SK-N-SH (cell line): Measurements from ENCODE around the gene FAM118A. TPM values are rescaled to one million over a fixed set of nuclear protein-coding genes. Genes with fewer than 3 reads are reported as not detected.

Experiments used
- CTCF ChIA-PET: fragments of 300-600, 350-600 bp; formaldehyde crosslinking; extraction: SDS; loops from one replicate; lab custom pipeline; 2021; lab: Yijun Ruan, JAX
- POLR2A ChIA-PET: fragments of 350-600 bp; sonication (Branson Sonifier 250); formaldehyde crosslinking; extraction: SDS; loops from one replicate; lab custom pipeline; 2020; ENCODE audit warnings: antibody characterized with exemption, inconsistent platforms; lab: Yijun Ruan, JAX
- DNase-seq: peaks from one replicate; pipeline ENCODE4 v3.0.0; 2012
- H2AFZ ChIP-seq: fragments of 200-600 bp; sonication (generic); 2 replicates; pipeline ENCODE4 v1.8.1; 2016; ENCODE audit warnings: antibody characterized with exemption, mild to moderate bottlenecking, low read depth
- H3F3A ChIP-seq: fragments of 200-600 bp; sonication (generic); replicated peaks from 2 replicates; pipeline ENCODE3; 2016; ENCODE audit warnings: antibody characterized with exemption, mild to moderate bottlenecking; ENCODE audit not compliant: insufficient read depth
- H3K27ac ChIP-seq, 2 experiments: fragments of 200-500 bp in 1 of 2; fragments of 200-600 bp in 1 of 2; sonication (Bioruptor generic) in 1 of 2; sonication (generic), shearing (Covaris generic) in 1 of 2; 2 replicates each; pipeline versions ENCODE4 v1.5.1 to v1.6.1; 2014 to 2016; ENCODE audit warnings: low read depth in 2 of 2, inconsistent platforms in 1 of 2, low read length in 1 of 2, mild to moderate bottlenecking in 1 of 2, mixed read lengths in 1 of 2
- H3K27me3 ChIP-seq: fragments of 200-600 bp; sonication (generic), shearing (Covaris generic); 2 replicates; pipeline ENCODE4 v1.6.1; 2016; ENCODE audit warnings: mixed run types; ENCODE audit not compliant: insufficient read depth
- H3K36me3 ChIP-seq, 2 experiments: fragments of 200-500 bp in 1 of 2; fragments of 200-600 bp in 1 of 2; sonication (Bioruptor generic) in 1 of 2; sonication (generic) in 1 of 2; replicated peaks in 1 of 2; 2 replicates each; pipeline versions ENCODE3 to v1.5.1; 2014 to 2016; ENCODE audit warnings: low read length in 1 of 2, mild to moderate bottlenecking in 1 of 2; ENCODE audit not compliant: insufficient read depth in 2 of 2, control insufficient read depth in 1 of 2
- H3K4me1 ChIP-seq, 2 experiments: fragments of 200-500 bp in 1 of 2; fragments of 200-600 bp in 1 of 2; sonication (Bioruptor generic) in 1 of 2; sonication (generic), shearing (Covaris generic) in 1 of 2; 2 replicates each; pipeline versions ENCODE4 v1.5.1 to v1.6.1; 2014 to 2016; ENCODE audit warnings: low read depth in 1 of 2, low read length in 1 of 2, mixed run types in 1 of 2; ENCODE audit not compliant: insufficient read depth in 2 of 2, control insufficient read depth in 1 of 2
- H3K4me2 ChIP-seq: fragments of 200-600 bp; sonication (generic), shearing (Covaris generic); 2 replicates; pipeline ENCODE4 v1.6.1; 2017; ENCODE audit warnings: mixed run types
- H3K4me3 ChIP-seq, 2 experiments: fragments of 200-500 bp in 1 of 2; fragments of 200-600 bp in 1 of 2; sonication (Bioruptor generic) in 1 of 2; sonication (generic), shearing (Covaris generic) in 1 of 2; 2 replicates each; pipeline versions ENCODE4 v1.5.1 to v1.8.1; 2014 to 2016; ENCODE audit warnings: low read depth in 2 of 2, inconsistent platforms in 1 of 2, low read length in 1 of 2, mild to moderate bottlenecking in 1 of 2, mixed read lengths in 1 of 2, moderate library complexity in 1 of 2
- H3K79me2 ChIP-seq: fragments of 200-600 bp; sonication (generic); 2 replicates; pipeline ENCODE4 v1.8.1; 2017; ENCODE audit warnings: mild to moderate bottlenecking; ENCODE audit not compliant: insufficient read depth
- H3K9ac ChIP-seq: fragments of 200-600 bp; sonication (generic); 2 replicates; pipeline ENCODE4 v1.6.1; 2017; ENCODE audit warnings: mixed run types
- H3K9me2 ChIP-seq: fragments of 200-600 bp; sonication (generic); 2 replicates; pipeline ENCODE4 v1.6.1; 2017; ENCODE audit warnings: mixed run types
- H3K9me3 ChIP-seq: fragments of 200-600 bp; sonication (generic); 2 replicates; pipeline ENCODE4 v1.6.1; 2017; ENCODE audit warnings: mixed run types, mild to moderate bottlenecking, moderate library complexity
- H4K20me1 ChIP-seq: fragments of 200-600 bp; sonication (generic); 2 replicates; pipeline ENCODE4 v1.6.1; 2017; ENCODE audit warnings: mild to moderate bottlenecking, mixed run types; ENCODE audit not compliant: insufficient read depth
- ELF1 ChIP-seq: IDR thresholded peaks from 2 replicates; pipeline ENCODE4 v1.4.0; 2012
- FOSL2 ChIP-seq: IDR thresholded peaks from 2 replicates; pipeline ENCODE4 v1.4.0; 2012; ENCODE audit warnings: low read depth, mild to moderate bottlenecking, moderate library complexity, borderline replicate concordance
- FOXJ3 ChIP-seq: sonication (generic); formaldehyde crosslinking; IDR thresholded peaks from 2 replicates; pipeline ENCODE4 v1.5.1; 2020; ENCODE audit warnings: mild to moderate bottlenecking, missing genetic modification reagents
- FOXM1 ChIP-seq: IDR thresholded peaks from 2 replicates; pipeline ENCODE4 v1.4.0; 2012; ENCODE audit warnings: low read depth, mild to moderate bottlenecking
- IRF3 ChIP-seq: fragments of 150-350 bp; IDR thresholded peaks from 2 replicates; pipeline ENCODE4 v1.6.1; 2016; ENCODE audit warnings: mild to moderate bottlenecking, low read depth, low read length
- MAX ChIP-seq: IDR thresholded peaks from 2 replicates; pipeline ENCODE4 v1.4.0; 2012; ENCODE audit warnings: low read depth
- MEF2A ChIP-seq: IDR thresholded peaks from 2 replicates; pipeline ENCODE4 v1.4.0; 2012; ENCODE audit warnings: low read depth, borderline replicate concordance
- POLR2AphosphoS5 ChIP-seq: IDR thresholded peaks from 2 replicates; pipeline ENCODE4 v1.6.1; 2012; ENCODE audit warnings: low read depth, low read length
- RAD21 ChIP-seq: IDR thresholded peaks from 2 replicates; pipeline ENCODE4 v1.6.1; 2012; ENCODE audit warnings: mild to moderate bottlenecking, low read length
- RCOR1 ChIP-seq: fragments of 150-350 bp; IDR thresholded peaks from 2 replicates; pipeline ENCODE4 v1.6.1; 2017; ENCODE audit warnings: antibody characterized with exemption, low read length
- SMC3 ChIP-seq: IDR thresholded peaks from 2 replicates; pipeline ENCODE4 v1.6.1; 2012; ENCODE audit warnings: low read depth, low read length, improper control_type of control experiment
- TAF1 ChIP-seq: IDR thresholded peaks from 2 replicates; pipeline ENCODE4 v1.6.1; 2012; ENCODE audit warnings: low read depth, mild to moderate bottlenecking, low read length, moderate library complexity, borderline replicate concordance
- TEAD4 ChIP-seq: IDR thresholded peaks from 2 replicates; pipeline ENCODE4 v1.4.0; 2012; ENCODE audit warnings: mild to moderate bottlenecking, borderline replicate concordance; ENCODE audit not compliant: insufficient read depth
- USF1 ChIP-seq: IDR thresholded peaks from 2 replicates; pipeline ENCODE4 v1.4.0; 2012; ENCODE audit warnings: low read depth, borderline replicate concordance
- USF2 ChIP-seq: fragments of 150-350 bp; IDR thresholded peaks from 2 replicates; pipeline ENCODE4 v1.6.1; 2017; ENCODE audit warnings: antibody characterized with exemption, low read length, low read depth, borderline replicate concordance
- YY1 ChIP-seq: IDR thresholded peaks from 2 replicates; pipeline ENCODE4 v1.4.0; 2012; ENCODE audit warnings: low read depth, mild to moderate bottlenecking
- WGBS: methylation state at CpG from one replicate; pipeline ENCODE4 v1.1.6; 2017; ENCODE audit warnings: low lambda C conversion rate; 5-methylcytosine and 5-hydroxymethylcytosine counted together
- polyA plus RNA-seq, 3 experiments: library from polyadenylated mRNA; depleted of rRNA; stranded (reverse); fragments of >200 nt; gene quantifications; 2 replicates each; pipeline ENCODE4 v1.2.3, GENCODE V29; 2012
- TF ChIP-seq, protein P1 (sequence below): fragments of 200-600 bp; sonication (generic); IDR thresholded peaks from 2 replicates; pipeline ENCODE4 v1.6.1; 2017; ENCODE audit warnings: antibody characterized with exemption, mild to moderate bottlenecking, moderate library complexity
- TF ChIP-seq, protein P2 (sequence below): IDR thresholded peaks from 2 replicates; pipeline ENCODE4; 2012

FAM118A gene
- polyA plus RNA-seq, 1 of the 3 experiments (the other 2 are of a cell fraction), result 11.3 TPM

DNA sequence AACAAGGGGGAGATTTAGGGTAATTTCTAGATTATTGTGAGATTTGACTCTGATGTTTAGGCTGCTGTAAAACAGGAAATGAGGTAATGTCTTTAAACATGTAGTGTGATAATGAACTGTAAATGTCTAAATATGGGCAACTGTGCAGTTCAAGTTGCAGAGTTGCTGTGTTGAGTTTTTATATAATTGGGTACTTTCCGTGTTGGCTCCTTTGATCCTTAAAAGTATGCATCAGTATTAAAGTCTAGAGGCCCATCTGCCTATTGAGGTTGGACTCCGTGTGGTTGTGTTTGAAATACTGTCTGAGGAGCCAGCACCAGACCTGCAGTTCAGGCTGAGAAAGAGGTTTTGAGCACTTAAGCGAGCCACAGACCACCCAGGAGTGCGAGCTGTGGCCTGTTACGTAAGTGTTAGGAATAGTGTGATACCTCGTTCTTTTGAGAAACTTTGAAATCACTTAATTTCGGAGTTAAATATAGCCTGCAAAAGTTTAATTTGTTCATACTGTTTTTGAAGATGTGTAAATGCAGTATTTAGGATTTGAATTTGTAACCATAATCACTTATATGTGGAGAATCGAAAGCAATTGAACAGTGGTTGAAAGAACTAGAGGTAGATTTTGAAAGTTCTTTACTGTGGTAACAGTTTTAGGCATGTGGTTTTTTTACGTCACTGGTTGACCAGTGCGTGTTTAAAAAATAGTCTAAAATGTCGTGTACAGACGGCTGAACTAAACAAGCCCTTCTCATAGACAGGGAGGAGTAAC lies 9.0 kb downstream of the FAM118A start:
- ChIA-PET POLR2A (no interaction called here), CTCF (interaction anchor here (0.6 to 1.9 kb wide), 10 partner anchors 8 to 350 kb away, joined by 3 to 8 read pairs (median 4); no protein-coding TSS in a partner anchor)
- Histone ChIP-seq H2AFZ (peak overlapping the region; percentile 27; the same call in 1 of the 2 replicates), H3K9me2 (no peaks in the 10 kb centered on the region), H3K4me1 (peaks cover 16 to 56% of the 10 kb centered on the region in 2 experiments), H3K9me3 (no peaks in the 10 kb centered on the region), H3F3A (peaks cover 6% of the 10 kb centered on the region), H3K36me3 (peaks cover 6 to 13% of the 10 kb centered on the region in 2 experiments), H3K4me3 (peak overlapping the region in 1 of 2 experiments; percentile 10; a peak in 1 of 4 replicates), H3K27ac (peak overlapping the region; percentile 70 to 84), H3K27me3 (no peaks in the 10 kb centered on the region), H3K79me2 (peaks cover 56% of the 10 kb centered on the region), H3K4me2 (peak overlapping the region; percentile 28; the same call in 1 of the 2 replicates), H4K20me1 (no peaks in the 10 kb centered on the region), H3K9ac (no peak overlapping the region; the same call in 1 of the 2 replicates)
- WGBS, result 86% methylated on average over 12 of the region's 12 CpGs
- no peak for DNase-seq
- TF ChIP-seq FOXJ3, result no peak
- TF ChIP-seq MEF2A, result no peak
- no peak for TF ChIP-seq POLR2AphosphoS5
- no peak for TF ChIP-seq SMC3
- TF ChIP-seq TAF1, result no peak
- no peak for TF ChIP-seq RAD21
- TF ChIP-seq IRF3, result no peak
- no peak for TF ChIP-seq YY1
- TF ChIP-seq FOSL2, result no peak
- TF ChIP-seq RCOR1, result no peak
- TF ChIP-seq TEAD4, result no peak
- no peak for TF ChIP-seq ELF1
- TF ChIP-seq, protein P1, sequence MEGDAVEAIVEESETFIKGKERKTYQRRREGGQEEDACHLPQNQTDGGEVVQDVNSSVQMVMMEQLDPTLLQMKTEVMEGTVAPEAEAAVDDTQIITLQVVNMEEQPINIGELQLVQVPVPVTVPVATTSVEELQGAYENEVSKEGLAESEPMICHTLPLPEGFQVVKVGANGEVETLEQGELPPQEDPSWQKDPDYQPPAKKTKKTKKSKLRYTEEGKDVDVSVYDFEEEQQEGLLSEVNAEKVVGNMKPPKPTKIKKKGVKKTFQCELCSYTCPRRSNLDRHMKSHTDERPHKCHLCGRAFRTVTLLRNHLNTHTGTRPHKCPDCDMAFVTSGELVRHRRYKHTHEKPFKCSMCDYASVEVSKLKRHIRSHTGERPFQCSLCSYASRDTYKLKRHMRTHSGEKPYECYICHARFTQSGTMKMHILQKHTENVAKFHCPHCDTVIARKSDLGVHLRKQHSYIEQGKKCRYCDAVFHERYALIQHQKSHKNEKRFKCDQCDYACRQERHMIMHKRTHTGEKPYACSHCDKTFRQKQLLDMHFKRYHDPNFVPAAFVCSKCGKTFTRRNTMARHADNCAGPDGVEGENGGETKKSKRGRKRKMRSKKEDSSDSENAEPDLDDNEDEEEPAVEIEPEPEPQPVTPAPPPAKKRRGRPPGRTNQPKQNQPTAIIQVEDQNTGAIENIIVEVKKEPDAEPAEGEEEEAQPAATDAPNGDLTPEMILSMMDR, result no peak
- TF ChIP-seq USF1, result no peak
- TF ChIP-seq MAX, result no peak
- TF ChIP-seq FOXM1, result no peak
- TF ChIP-seq, protein P2, sequence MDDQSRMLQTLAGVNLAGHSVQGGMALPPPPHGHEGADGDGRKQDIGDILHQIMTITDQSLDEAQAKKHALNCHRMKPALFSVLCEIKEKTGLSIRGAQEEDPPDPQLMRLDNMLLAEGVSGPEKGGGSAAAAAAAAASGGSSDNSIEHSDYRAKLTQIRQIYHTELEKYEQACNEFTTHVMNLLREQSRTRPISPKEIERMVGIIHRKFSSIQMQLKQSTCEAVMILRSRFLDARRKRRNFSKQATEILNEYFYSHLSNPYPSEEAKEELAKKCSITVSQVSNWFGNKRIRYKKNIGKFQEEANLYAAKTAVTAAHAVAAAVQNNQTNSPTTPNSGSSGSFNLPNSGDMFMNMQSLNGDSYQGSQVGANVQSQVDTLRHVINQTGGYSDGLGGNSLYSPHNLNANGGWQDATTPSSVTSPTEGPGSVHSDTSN, result no peak
- no peak for TF ChIP-seq USF2
